Sigmoid colon (tissue), 7 donors: ENCODE results near the gene TERB1. TPM values are rescaled to one million over a fixed set of nuclear protein-coding genes. Genes with fewer than 3 reads are reported as not detected.

Experiments used
- DNase-seq: peaks from one replicate; pipeline ENCODE4 v3.0.0-alpha.2; 2019
- H3K27ac ChIP-seq, 4 donors: fragments of 200-600 bp; sonication (generic); one replicate each; pipeline ENCODE4 v1.5.1; 2016 to 2019; ENCODE audit warnings: mild to moderate bottlenecking in 1 of 4
- H3K27me3 ChIP-seq, 3 donors: fragments of 200-600 bp; sonication (generic); one replicate each; pipeline ENCODE4 v1.5.1; 2019; ENCODE audit warnings: mild to moderate bottlenecking in 1 of 3
- H3K36me3 ChIP-seq, 4 donors: fragments of 200-600 bp; sonication (generic); one replicate each; pipeline ENCODE4 v1.5.1; 2016 to 2019
- H3K4me1 ChIP-seq, 4 donors: fragments of 200-600 bp; sonication (generic); one replicate each; pipeline ENCODE4 v1.5.1; 2017 to 2019
- H3K4me3 ChIP-seq, 4 donors: fragments of 200-600 bp; sonication (generic); one replicate each; pipeline ENCODE4 v1.5.1; 2017 to 2019; ENCODE audit warnings: mild to moderate bottlenecking in 2 of 4, moderate library complexity in 1 of 4
- H3K9me3 ChIP-seq, 4 donors: fragments of 200-600 bp in 3 of 4; sonication (generic) in 3 of 4; one replicate each; pipeline versions ENCODE4 v1.5.1 to v1.6.1; 2013 to 2019
- EP300 ChIP-seq, 4 donors: sonication (generic); formaldehyde crosslinking; IDR thresholded peaks; one replicate each; pipeline ENCODE4 v1.6.1; 2017; ENCODE audit warnings: antibody characterized with exemption in 4 of 4
- POLR2A ChIP-seq, 2 donors: fragments of 450-650 bp; IDR thresholded peaks; one replicate each; pipeline ENCODE4 v1.6.1; 2016; ENCODE audit warnings: antibody characterized with exemption in 2 of 2, mild to moderate bottlenecking in 2 of 2, moderate library complexity in 2 of 2
- POLR2AphosphoS5 ChIP-seq, 4 donors: sonication (generic); formaldehyde crosslinking; IDR thresholded peaks; one replicate each; pipeline ENCODE4 v1.6.1; 2017; ENCODE audit warnings: antibody characterized with exemption in 4 of 4
- WGBS, 2 donors: extraction: QIAGEN DNeasy Blood & Tissue Kit; methylation state at CpG; one replicate each; pipeline ENCODE4 v1.1.7; 2013; 5-methylcytosine and 5-hydroxymethylcytosine counted together
- intact Hi-C: fragments of 100-400 bp; cut with DNase I; formaldehyde crosslinking; loops from one replicate; pipeline ENCODE4 v1.15.1; 2023
- polyA plus RNA-seq, 3 donors: library from polyadenylated mRNA; stranded (reverse); fragments of 200-250 nt; gene quantifications; one replicate each; pipeline ENCODE4 v1.2.3, GENCODE V29; 2013
- total RNA-seq, 4 donors: library from RNA; depleted of rRNA; stranded (reverse); fragments of >200 nt; gene quantifications; one replicate each; pipeline ENCODE4 v1.1.0, GENCODE V29; 2016
- TF ChIP-seq, protein P1 (sequence below), 4 experiments: fragments of 450-650 bp in 3 of 4; fragments of 200-600 bp in 1 of 4; IDR thresholded peaks; one replicate each; pipeline ENCODE4 v1.5.1; 2016 to 2019; ENCODE audit warnings: antibody characterized with exemption in 4 of 4, mild to moderate bottlenecking in 3 of 4, moderate library complexity in 2 of 4
- donor health status: healthy with polysubstance abuse.
- donor health status: Bipolar disorder and iron deficiency.
- donor health status: healthy.

Gene TERB1
- total and polyA plus RNA-seq, 7 donors, result under 0.01 to 0.03 TPM; not detected in 5

GRCh38 chr16:66842765-66843164 is 41.4 kb upstream of the TERB1 start:
- H3K27me3 ChIP-seq, result peaks cover 20 to 38% (median 23%) of the 10 kb centered on the region in 3 donors
- H3K4me3 ChIP-seq, result no peak overlapping the region
- H3K9me3 ChIP-seq, result peaks cover 0 to 2% (median 0%) of the 10 kb centered on the region in 4 donors
- TF ChIP-seq EP300 (IDR thresholded peaks at IDR 0.05), result no peak
- TF ChIP-seq POLR2A (IDR thresholded peaks at IDR 0.05), result no peak
- TF ChIP-seq, protein P1, sequence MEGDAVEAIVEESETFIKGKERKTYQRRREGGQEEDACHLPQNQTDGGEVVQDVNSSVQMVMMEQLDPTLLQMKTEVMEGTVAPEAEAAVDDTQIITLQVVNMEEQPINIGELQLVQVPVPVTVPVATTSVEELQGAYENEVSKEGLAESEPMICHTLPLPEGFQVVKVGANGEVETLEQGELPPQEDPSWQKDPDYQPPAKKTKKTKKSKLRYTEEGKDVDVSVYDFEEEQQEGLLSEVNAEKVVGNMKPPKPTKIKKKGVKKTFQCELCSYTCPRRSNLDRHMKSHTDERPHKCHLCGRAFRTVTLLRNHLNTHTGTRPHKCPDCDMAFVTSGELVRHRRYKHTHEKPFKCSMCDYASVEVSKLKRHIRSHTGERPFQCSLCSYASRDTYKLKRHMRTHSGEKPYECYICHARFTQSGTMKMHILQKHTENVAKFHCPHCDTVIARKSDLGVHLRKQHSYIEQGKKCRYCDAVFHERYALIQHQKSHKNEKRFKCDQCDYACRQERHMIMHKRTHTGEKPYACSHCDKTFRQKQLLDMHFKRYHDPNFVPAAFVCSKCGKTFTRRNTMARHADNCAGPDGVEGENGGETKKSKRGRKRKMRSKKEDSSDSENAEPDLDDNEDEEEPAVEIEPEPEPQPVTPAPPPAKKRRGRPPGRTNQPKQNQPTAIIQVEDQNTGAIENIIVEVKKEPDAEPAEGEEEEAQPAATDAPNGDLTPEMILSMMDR (IDR thresholded peaks at IDR 0.05), result no peak
- TF ChIP-seq POLR2AphosphoS5 (IDR thresholded peaks at IDR 0.05), result no peak
- H3K27ac ChIP-seq, result no peak overlapping the region
- WGBS, 2 donors, result 61 to 81% methylated on average over 7 of the region's 7 CpGs
- DNase-seq, result no peak
- intact Hi-C loops, result no loop called here
- H3K36me3 ChIP-seq, result no peaks in the 10 kb centered on the region
- peaks cover 0 to 16% (median 15%) of the 10 kb centered on the region in 4 donors for H3K4me1 ChIP-seq

DNA sequence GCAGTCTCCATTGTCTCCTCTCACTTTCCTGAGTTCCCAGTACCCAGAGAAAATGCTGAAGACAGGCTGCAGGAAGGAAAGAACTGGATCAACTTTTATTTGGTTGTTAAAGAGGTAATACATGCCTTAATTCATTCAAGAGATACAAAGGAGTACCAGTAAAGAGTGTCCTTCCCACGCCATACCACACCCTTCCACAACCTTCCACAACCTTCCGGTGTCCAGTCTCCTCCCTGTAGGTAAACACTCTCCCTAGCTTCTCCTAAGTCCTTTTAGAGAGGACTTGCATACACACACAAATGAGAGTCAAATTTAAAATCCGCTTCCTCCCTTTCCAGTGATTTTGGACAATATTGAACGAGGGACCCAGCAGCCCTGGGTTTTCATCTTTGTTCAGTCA is 40.0 kb upstream of the TERB1 start:
- no peak overlapping the region for H3K27ac ChIP-seq
- no peaks in the 10 kb centered on the region for H3K36me3 ChIP-seq
- H3K4me1 ChIP-seq, result peaks cover 0 to 16% (median 15%) of the 10 kb centered on the region in 4 donors
- TF ChIP-seq, protein P1 (IDR thresholded peaks at IDR 0.05), result no peak
- TF ChIP-seq POLR2AphosphoS5 (IDR thresholded peaks at IDR 0.05), result no peak
- no peak for TF ChIP-seq POLR2A (IDR thresholded peaks at IDR 0.05)
- TF ChIP-seq EP300 (IDR thresholded peaks at IDR 0.05), result no peak
- no peak overlapping the region for H3K4me3 ChIP-seq
- intact Hi-C loops, result no loop called here
- 49 to 79% methylated on average over 4 of the region's 4 CpGs for WGBS, 2 donors
- DNase-seq, result no peak
- H3K9me3 ChIP-seq, result peaks cover 0 to 2% (median 0%) of the 10 kb centered on the region in 4 donors
- H3K27me3 ChIP-seq, result peaks cover 20 to 31% (median 23%) of the 10 kb centered on the region in 3 donors

DNA sequence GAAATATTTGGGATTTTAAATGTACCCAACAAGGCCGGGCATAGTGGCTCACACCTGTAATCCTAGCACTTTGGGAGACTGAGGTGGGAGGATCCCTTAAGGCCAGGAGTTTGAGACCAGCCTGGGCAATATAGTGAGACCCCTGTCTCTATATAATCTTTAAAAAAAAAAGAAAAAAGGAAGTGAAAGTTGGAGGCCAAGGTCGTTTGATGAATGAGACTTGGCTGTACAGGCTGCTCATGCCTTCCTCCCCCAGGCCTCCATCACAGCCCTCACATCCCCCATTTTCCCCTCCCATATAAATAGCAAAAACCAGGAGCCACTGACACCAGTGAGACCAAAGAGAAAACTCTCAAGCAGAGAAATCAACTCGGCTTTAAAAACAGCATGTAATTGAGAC is 39.5 kb upstream of the TERB1 start:
- Histone ChIP-seq H3K9me3 (peaks cover 0 to 2% (median 0%) of the 10 kb centered on the region in 4 donors), H3K4me1 (peaks cover 0 to 16% (median 15%) of the 10 kb centered on the region in 4 donors), H3K4me3 (no peak overlapping the region), H3K36me3 (no peaks in the 10 kb centered on the region), H3K27me3 (peaks cover 20 to 26% (median 23%) of the 10 kb centered on the region in 3 donors), H3K27ac (no peak overlapping the region)
- no peak for DNase-seq
- 52 to 53% methylated on average over 3 of the region's 3 CpGs for WGBS, 2 donors
- TF ChIP-seq, protein P1 (IDR thresholded peaks at IDR 0.05), result no peak
- TF ChIP-seq EP300 (IDR thresholded peaks at IDR 0.05) (no peak), POLR2A (IDR thresholded peaks at IDR 0.05) (no peak)
- intact Hi-C loops, result no loop called here

GRCh38 chr16:66834746-66835145 is 33.4 kb upstream of the TERB1 start:
- DNase-seq, result no peak
- 90 to 92% methylated on average over 5 of the region's 5 CpGs for WGBS, 2 donors
- intact Hi-C loops, result no loop called here

More at GRCh38 chr16:66834746-66835145, 33.4 kb upstream of the TERB1 start:
- H3K27me3 ChIP-seq, result no peaks in the 10 kb centered on the region
- peaks cover 0 to 2% (median 0%) of the 10 kb centered on the region in 4 donors for H3K9me3 ChIP-seq
- TF ChIP-seq, protein P1 (IDR thresholded peaks at IDR 0.05), result no peak
- TF ChIP-seq EP300 (IDR thresholded peaks at IDR 0.05), result no peak
- no peak for TF ChIP-seq POLR2A (IDR thresholded peaks at IDR 0.05)
- TF ChIP-seq POLR2AphosphoS5 (IDR thresholded peaks at IDR 0.05), result no peak
- no peaks in the 10 kb centered on the region for H3K36me3 ChIP-seq
- H3K4me3 ChIP-seq, result no peak overlapping the region
- no peak overlapping the region for H3K27ac ChIP-seq
- peaks cover 0 to 10% (median 4%) of the 10 kb centered on the region in 4 donors for H3K4me1 ChIP-seq
